Mucosa of descending colon (tissue), 3 donors: ENCODE results near the gene TMCO4. TPM values are rescaled to one million over a fixed set of nuclear protein-coding genes. Genes with fewer than 3 reads are reported as not detected.

Source experiments
- ATAC-seq: fragments of 200-7000 bp; cut with Tn5 transposase; one replicate; pipeline ENCODE4 v1.9.1; 2020; ENCODE audit warnings: mild to moderate bottlenecking, moderate library complexity
- DNase-seq, 3 donors: peaks; one replicate each; pipeline ENCODE4 v3.0.0-alpha.2; 2020
- H3K36me3 ChIP-seq: fragments of 200-600 bp; one replicate; pipeline ENCODE4 v1.8.0; 2021; ENCODE audit warnings: low read depth, mild to moderate bottlenecking
- H3K4me1 ChIP-seq: fragments of 200-600 bp; one replicate; pipeline ENCODE4 v1.8.0; 2021; ENCODE audit warnings: low read depth, mild to moderate bottlenecking
- H3K4me3 ChIP-seq: fragments of 200-600 bp; one replicate; pipeline ENCODE4 v1.8.0; 2021; ENCODE audit warnings: mild to moderate bottlenecking
- H3K9me3 ChIP-seq: fragments of 200-600 bp; one replicate; pipeline ENCODE4 v1.8.0; 2021; ENCODE audit warnings: mild to moderate bottlenecking
- CTCF ChIP-seq: fragments of 200-600 bp; IDR thresholded peaks from one replicate; pipeline ENCODE4 v1.8.0; 2022; ENCODE audit warnings: antibody characterized with exemption, mild to moderate bottlenecking
- intact Hi-C, 2 donors: fragments of 100-400 bp; cut with DNase I in 1 of 2; cut with micrococcal nuclease in 1 of 2; formaldehyde crosslinking; loops; one replicate each; pipeline versions ENCODE4 v1.11.0 to v1.11.1; 2022; cut with DNase I, micrococcal nuclease
- total RNA-seq, 3 donors: library from RNA; stranded (reverse); fragmentation: NEBNext Ultra II Directional in 2 of 3; extraction: Animal tissue kit (Norgen Biotek cat#: 25700) in 2 of 3; gene quantifications; one replicate each; pipeline versions ENCODE4 v1.2.1 to v1.2.4, GENCODE V29; 2021 to 2023
- donor health status: DM: no; HTN: no; CAD: no; lungs with moderate emphysema.
- donor health status: DM: no; HTN: no; CAD: no.
- donor health status: DM: no; HTN: yes; CAD: no.

TMCO4 gene
- total RNA-seq, 3 donors from 2014 or later = 27.9 to 42.8 (median 31.9) TPM

DNA sequence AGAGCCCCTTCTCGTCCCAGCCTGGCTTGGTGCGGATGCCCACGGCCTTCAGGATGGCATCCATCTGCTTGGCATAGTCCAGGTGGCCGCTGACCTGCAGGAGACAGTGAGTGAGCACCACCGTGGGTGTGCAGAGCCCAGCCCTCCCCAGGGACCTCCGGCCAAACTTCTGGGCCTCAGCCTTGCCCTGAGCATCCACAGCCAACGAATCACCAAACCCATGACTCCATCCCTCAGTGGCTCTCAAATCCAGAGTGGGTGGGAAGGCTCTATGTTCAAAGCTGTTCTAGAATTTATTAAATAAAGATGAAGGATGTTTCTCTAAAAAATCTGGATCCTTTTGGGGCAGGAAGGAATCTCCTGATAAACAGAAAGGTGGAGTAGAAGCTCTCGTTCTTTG is 116.4 kb downstream of the TMCO4 start:
- H3K36me3 ChIP-seq = no peaks in the 10 kb centered on the region
- TF ChIP-seq CTCF = no peak
- no peak for ATAC-seq

DNA sequence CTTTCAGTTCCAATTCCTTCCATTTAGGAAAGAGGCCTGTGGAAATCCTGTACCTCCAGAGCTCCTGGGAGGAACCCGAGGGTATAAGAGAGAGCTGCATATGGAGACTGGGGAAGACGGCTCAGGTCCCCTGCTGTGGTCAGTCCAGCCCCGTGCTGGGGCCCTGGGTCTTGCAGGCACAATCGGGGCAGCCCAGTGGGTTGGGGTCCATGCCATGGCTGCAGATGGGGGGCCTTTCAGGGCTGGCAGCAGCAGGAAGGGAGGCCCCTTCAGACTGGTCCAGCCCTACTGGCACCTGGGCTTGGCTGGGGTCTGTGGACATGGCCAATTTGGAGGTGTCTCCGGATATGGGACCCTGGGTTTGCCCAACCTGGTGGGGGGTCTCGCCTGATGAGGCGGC is 116.8 kb downstream of the TMCO4 start:
- no peaks in the 10 kb centered on the region for H3K36me3 ChIP-seq
- TF ChIP-seq CTCF = no peak
- DNase-seq (no peak), ATAC-seq (no peak)
- no peaks in the 10 kb centered on the region for H3K4me1 ChIP-seq
- no peak overlapping the region for H3K4me3 ChIP-seq
- intact Hi-C loops = no loop called here
- H3K9me3 ChIP-seq = no peaks in the 10 kb centered on the region

More for the DNA sequence above, 116.4 kb downstream of the TMCO4 start:
- no peaks in the 10 kb centered on the region for H3K4me1 ChIP-seq
- no peak for DNase-seq
- H3K4me3 ChIP-seq = no peak overlapping the region
- no peaks in the 10 kb centered on the region for H3K9me3 ChIP-seq
- intact Hi-C loops = no loop called here

- Histone ChIP-seq H3K4me1 (no peaks in the 10 kb centered on the region), H3K4me3 (no peak overlapping the region), H3K36me3 (no peaks in the 10 kb centered on the region), H3K9me3 (no peaks in the 10 kb centered on the region)
- no peak for ATAC-seq
- intact Hi-C loops = no loop called here
- TF ChIP-seq CTCF = no peak
- no peak for DNase-seq
These were observed 117.5 kb downstream of the TMCO4 start for GRCh38 chr1:19682257-19682656.

- no peak for DNase-seq
- Histone ChIP-seq H3K9me3 (no peaks in the 10 kb centered on the region), H3K4me1 (no peaks in the 10 kb centered on the region), H3K36me3 (no peaks in the 10 kb centered on the region), H3K4me3 (no peak overlapping the region)
- TF ChIP-seq CTCF = no peak
- no peak for ATAC-seq
- intact Hi-C loops = no loop called here
These were observed 119.1 kb downstream of the TMCO4 start for GRCh38 chr1:19680644-19681043.

DNA sequence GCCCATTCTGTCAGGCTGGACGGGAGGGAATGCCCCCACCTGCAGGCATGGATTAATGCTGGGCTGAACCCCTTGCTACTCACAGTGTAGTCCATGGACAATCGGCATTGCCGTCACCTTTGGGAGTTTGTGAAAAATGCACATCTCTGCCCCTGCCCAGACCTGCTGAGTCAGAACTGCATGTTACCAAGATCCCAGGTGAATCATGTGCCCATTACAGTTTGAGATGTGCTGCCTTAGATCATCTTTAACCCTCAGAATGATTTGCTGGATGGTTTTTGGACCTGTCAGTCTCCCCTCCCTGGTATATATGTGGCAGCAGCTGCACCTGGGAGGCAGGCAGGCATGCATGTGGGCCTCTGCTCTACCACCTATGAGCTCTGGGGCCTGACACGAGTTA is 120.0 kb downstream of the TMCO4 start:
- H3K36me3 ChIP-seq = no peaks in the 10 kb centered on the region
- no peak for DNase-seq
- no peak overlapping the region for H3K4me3 ChIP-seq
- no peak for TF ChIP-seq CTCF
- no peaks in the 10 kb centered on the region for H3K9me3 ChIP-seq
- no peak for ATAC-seq
- no peaks in the 10 kb centered on the region for H3K4me1 ChIP-seq
- intact Hi-C loops = no loop called here

GRCh38 chr1:19678931-19679453 is 120.7 kb downstream of the TMCO4 start:
- Histone ChIP-seq H3K4me1 (no peaks in the 10 kb centered on the region), H3K36me3 (no peaks in the 10 kb centered on the region), H3K4me3 (no peak overlapping the region), H3K9me3 (no peaks in the 10 kb centered on the region)
- DNase-seq (no peak), ATAC-seq (peak; percentile 4)
- intact Hi-C loops = no loop called here
- no peak for TF ChIP-seq CTCF
